AG04450 (cell line): ENCODE results near the gene NAGLU. TPM values are rescaled to one million over a fixed set of nuclear protein-coding genes. Genes with fewer than 3 reads are reported as not detected.

Source experiments
- polyA plus RNA-seq: library from polyadenylated mRNA; depleted of rRNA; stranded (reverse); fragments of >200 nt; gene quantifications from 2 replicates; pipeline ENCODE4 v1.2.3, GENCODE V29; 2011; rRNA removed
- small RNA-seq: library from RNA; depleted of rRNA; stranded (forward); fragments of <200 nt; gene quantifications from one replicate; pipeline ENCODE3, GENCODE V24; 2012; ENCODE audit warnings: low read depth; ENCODE audit not compliant: insufficient read length

The NAGLU gene
- polyA plus RNA-seq, 1 experiment: 11.9 TPM

Small RNAs within 50 kb of the gene (small RNA-seq; reads per million reads assigned to genes)
- 1.3 reads per million for gene MIR548AT

Other genes with a start within 250 kb of the NAGLU start
- gene STAT5A, start 247.7 kb upstream of the NAGLU start, polyA plus RNA-seq: 3.9 and 5.3 TPM in 2 replicates
- 77.1 and 83.4 TPM in 2 replicates for gene STAT3, start 147.8 kb upstream of the NAGLU start, polyA plus RNA-seq
- gene CAVIN1, start 113.0 kb upstream of the NAGLU start, polyA plus RNA-seq: 326 and 390 TPM in 2 replicates
- 22.3 and 30.8 TPM in 2 replicates for gene ATP6V0A1, start 77.4 kb upstream of the NAGLU start, polyA plus RNA-seq
- 0.87 and 1.4 TPM in 2 replicates for gene HSD17B1, start 16.7 kb downstream of the NAGLU start, polyA plus RNA-seq
- 29.4 and 36.8 TPM in 2 replicates for gene COASY, start 25.9 kb downstream of the NAGLU start, polyA plus RNA-seq
- 35.4 and 38.2 TPM in 2 replicates for gene MLX, start 30.9 kb downstream of the NAGLU start, polyA plus RNA-seq
- 3.0 and 5.1 TPM in 2 replicates for gene PSMC3IP, start 41.5 kb downstream of the NAGLU start, polyA plus RNA-seq
- 27.5 and 32.7 TPM in 2 replicates for gene RETREG3, start 73.1 kb downstream of the NAGLU start, polyA plus RNA-seq
- gene TUBG1, start 73.4 kb downstream of the NAGLU start, polyA plus RNA-seq: 28.4 and 36.3 TPM in 2 replicates
- 7.8 and 9.9 TPM in 2 replicates for gene TUBG2, start 123.0 kb downstream of the NAGLU start, polyA plus RNA-seq
- gene PLEKHH3, start 140.8 kb downstream of the NAGLU start, polyA plus RNA-seq: 3.6 and 4.3 TPM in 2 replicates
- 0.45 and 0.76 TPM in 2 replicates for gene CCR10, start 145.6 kb downstream of the NAGLU start, polyA plus RNA-seq
- gene CNTNAP1, start 146.3 kb downstream of the NAGLU start, polyA plus RNA-seq: 53.7 and 62.9 TPM in 2 replicates
- gene EZH1, start 208.8 kb downstream of the NAGLU start, polyA plus RNA-seq: 18.8 and 26.3 TPM in 2 replicates
- 1.4 and 1.7 TPM in 2 replicates for gene RAMP2, start 225.0 kb downstream of the NAGLU start, polyA plus RNA-seq
- gene VPS25, start 237.2 kb downstream of the NAGLU start, polyA plus RNA-seq: 94.0 and 107 TPM in 2 replicates
- 2.3 and 2.7 TPM in 2 replicates for gene WNK4, start 244.4 kb downstream of the NAGLU start, polyA plus RNA-seq